Mesendoderm (in vitro differentiated cells): Measurements from ENCODE around the gene TLCD3B.
A peak's percentile ranks its signal among the peaks of the same experiment; 100 is the strongest.

ENCODE experiments used
- DNase-seq: peaks from one replicate; pipeline ENCODE4 v3.0.0; 2013
- H2AK5ac ChIP-seq: 2 replicates; pipeline ENCODE4 v1.6.1; 2013; ENCODE audit warnings: low read length, inconsistent platforms
- H2BK120ac ChIP-seq: 2 replicates; pipeline ENCODE4 v1.6.1; 2013; ENCODE audit warnings: low read depth, mild to moderate bottlenecking, low read length, moderate library complexity, mixed read lengths
- H2BK15ac ChIP-seq: replicated peaks from 2 replicates; pipeline ENCODE4 v1.6.1; 2013; ENCODE audit warnings: low read depth, mild to moderate bottlenecking, moderate library complexity
- H2BK5ac ChIP-seq: 2 replicates; pipeline ENCODE4 v1.6.1; 2013; ENCODE audit warnings: low read length, inconsistent platforms
- H3K18ac ChIP-seq: 2 replicates; pipeline ENCODE4 v1.6.1; 2013; ENCODE audit warnings: mild to moderate bottlenecking, low read length, mixed read lengths
- H3K23ac ChIP-seq: one replicate; pipeline ENCODE4 v1.6.1; 2013; ENCODE audit warnings: low read length
- H3K27ac ChIP-seq: 2 replicates; pipeline ENCODE4 v1.5.1; 2013; ENCODE audit warnings: low read depth, mild to moderate bottlenecking, inconsistent platforms, low read length, moderate library complexity
- H3K27me3 ChIP-seq: 2 replicates; pipeline ENCODE4 v1.6.1; 2013; ENCODE audit warnings: low read length, control low read depth, mild to moderate bottlenecking, inconsistent platforms; ENCODE audit not compliant: insufficient read depth, poor library complexity
- H3K36me3 ChIP-seq: 2 replicates; pipeline ENCODE4 v1.6.1; 2013; ENCODE audit warnings: low read length, inconsistent platforms; ENCODE audit not compliant: control insufficient read depth, insufficient read depth
- H3K4ac ChIP-seq: one replicate; pipeline ENCODE4 v1.6.1; 2013; ENCODE audit warnings: low read depth, mild to moderate bottlenecking, low read length, moderate library complexity
- H3K4me1 ChIP-seq: 2 replicates; pipeline ENCODE4 v1.6.1; 2013; ENCODE audit warnings: low read depth, low read length, inconsistent platforms; ENCODE audit not compliant: control insufficient read depth
- H3K4me2 ChIP-seq: 2 replicates; pipeline ENCODE4 v1.6.1; 2013; ENCODE audit warnings: low read length
- H3K4me3 ChIP-seq: 2 replicates; pipeline ENCODE4 v1.5.1; 2013; ENCODE audit warnings: mild to moderate bottlenecking, low read length
- H3K56ac ChIP-seq: one replicate; pipeline ENCODE4 v1.6.1; 2013; ENCODE audit warnings: low read length
- H3K79me1 ChIP-seq: 2 replicates; pipeline ENCODE4 v1.6.1; 2013; ENCODE audit warnings: low read length, inconsistent platforms
- H3K79me2 ChIP-seq: 2 replicates; pipeline ENCODE4 v1.6.1; 2013; ENCODE audit warnings: mild to moderate bottlenecking, low read length; ENCODE audit not compliant: control insufficient read depth, insufficient read depth
- H3K9ac ChIP-seq: 2 replicates; pipeline ENCODE4 v1.6.1; 2013; ENCODE audit warnings: low read length, inconsistent platforms
- H4K5ac ChIP-seq: one replicate; pipeline ENCODE4 v1.6.1; 2013; ENCODE audit warnings: low read length
- H4K8ac ChIP-seq: one replicate; pipeline ENCODE4 v1.6.1; 2013; ENCODE audit warnings: low read depth, mild to moderate bottlenecking, control low read depth, low read length, moderate library complexity
- WGBS: extraction: QIAGEN DNeasy Blood & Tissue Kit; methylation state at CpG from one replicate; pipeline ENCODE4 v1.1.7; 2013; ENCODE audit warnings: low lambda C conversion rate, missing lambda C conversion rate; ENCODE audit not compliant: insufficient coverage; ENCODE audit errors: extremely low coverage; 5-methylcytosine and 5-hydroxymethylcytosine counted together

The TLCD3B gene

GRCh38 chr16:30003670-30004423, 27.2 kb downstream of the TLCD3B start:
- no peaks in the 10 kb centered on the region for H3K4me1 ChIP-seq
- H3K27ac ChIP-seq = no peak overlapping the region
- no peak overlapping the region for H2BK5ac ChIP-seq
- no peak overlapping the region for H3K4me3 ChIP-seq
- DNase-seq = no peak
- H3K4me2 ChIP-seq = no peak overlapping the region
- peaks cover 1% of the 10 kb centered on the region for H3K79me1 ChIP-seq
- H3K4ac ChIP-seq = no peak overlapping the region
- H4K5ac ChIP-seq = no peak overlapping the region
- no peak overlapping the region for H3K23ac ChIP-seq
- no peak overlapping the region for H2BK15ac ChIP-seq
- H3K36me3 ChIP-seq = peaks cover 2% of the 10 kb centered on the region
- no peak overlapping the region for H3K9ac ChIP-seq
- H3K79me2 ChIP-seq = no peaks in the 10 kb centered on the region
- no peak overlapping the region for H3K56ac ChIP-seq
- no peak overlapping the region for H2BK120ac ChIP-seq
- no peak overlapping the region for H3K18ac ChIP-seq
- H4K8ac ChIP-seq = no peak overlapping the region
- H2AK5ac ChIP-seq = no peak overlapping the region
- no peaks in the 10 kb centered on the region for H3K27me3 ChIP-seq
- no CpG with 5 or more reads among the region's 17 CpGs for WGBS

GRCh38 chr16:30002614-30003346, 28.3 kb downstream of the TLCD3B start:
- H3K36me3 ChIP-seq = peaks cover 2% of the 10 kb centered on the region
- no peaks in the 10 kb centered on the region for H3K4me1 ChIP-seq
- H3K4ac ChIP-seq = no peak overlapping the region
- H2BK15ac ChIP-seq = no peak overlapping the region
- WGBS = no CpG with 5 or more reads among the region's 19 CpGs
- no peak overlapping the region for H3K56ac ChIP-seq
- no peak overlapping the region for H4K5ac ChIP-seq
- no peak overlapping the region for H2AK5ac ChIP-seq
- H3K9ac ChIP-seq = no peak overlapping the region
- DNase-seq = no peak
- H2BK5ac ChIP-seq = no peak overlapping the region
- H3K4me3 ChIP-seq = no peak overlapping the region
- no peak overlapping the region for H2BK120ac ChIP-seq
- H4K8ac ChIP-seq = no peak overlapping the region
- no peak overlapping the region for H3K18ac ChIP-seq
- H3K4me2 ChIP-seq = no peak overlapping the region
- H3K79me2 ChIP-seq = no peaks in the 10 kb centered on the region
- no peak overlapping the region for H3K27ac ChIP-seq
- no peaks in the 10 kb centered on the region for H3K27me3 ChIP-seq
- no peak overlapping the region for H3K23ac ChIP-seq
- H3K79me1 ChIP-seq = peaks cover 1% of the 10 kb centered on the region

GRCh38 chr16:30000735-30001631, 30.1 kb downstream of the TLCD3B start:
- peaks cover 5% of the 10 kb centered on the region for H3K79me1 ChIP-seq
- no peak overlapping the region for H2BK15ac ChIP-seq
- no peak overlapping the region for H3K4ac ChIP-seq
- H4K8ac ChIP-seq = no peak overlapping the region
- peaks cover 2% of the 10 kb centered on the region for H3K36me3 ChIP-seq
- no peaks in the 10 kb centered on the region for H3K27me3 ChIP-seq
- no peak overlapping the region for H3K9ac ChIP-seq
- H2BK5ac ChIP-seq = no peak overlapping the region
- no peak overlapping the region for H3K23ac ChIP-seq
- H2AK5ac ChIP-seq = no peak overlapping the region
- H3K4me1 ChIP-seq = no peaks in the 10 kb centered on the region
- no peak overlapping the region for H3K18ac ChIP-seq
- H3K27ac ChIP-seq = no peak overlapping the region
- no peak overlapping the region for H3K4me2 ChIP-seq
- peaks cover 3% of the 10 kb centered on the region for H3K79me2 ChIP-seq
- no CpG with 5 or more reads among the region's 33 CpGs for WGBS
- no peak overlapping the region for H4K5ac ChIP-seq
- DNase-seq = no peak
- H3K56ac ChIP-seq = peak overlapping the region; percentile 7
- no peak overlapping the region for H2BK120ac ChIP-seq
- H3K4me3 ChIP-seq = no peak overlapping the region

- Histone ChIP-seq H4K5ac (no peak overlapping the region), H2AK5ac (no peak overlapping the region), H3K4me3 (no peak overlapping the region), H2BK5ac (no peak overlapping the region), H3K56ac (no peak overlapping the region), H3K4me2 (no peak overlapping the region), H3K23ac (no peak overlapping the region), H2BK15ac (no peak overlapping the region), H2BK120ac (no peak overlapping the region), H4K8ac (no peak overlapping the region), H3K79me2 (peaks cover 3% of the 10 kb centered on the region), H3K79me1 (peaks cover 5% of the 10 kb centered on the region), H3K36me3 (peaks cover 2% of the 10 kb centered on the region), H3K18ac (no peak overlapping the region), H3K9ac (no peak overlapping the region), H3K27ac (no peak overlapping the region), H3K4ac (no peak overlapping the region), H3K4me1 (peaks cover 2% of the 10 kb centered on the region), H3K27me3 (no peaks in the 10 kb centered on the region)
- no CpG with 5 or more reads among the region's 6 CpGs for WGBS
- no peak for DNase-seq
Observed at GRCh38 chr16:29999605-30000004, 31.5 kb downstream of the TLCD3B start.

GRCh38 chr16:29996766-29997250, 34.3 kb downstream of the TLCD3B start:
- WGBS = no CpG with 5 or more reads among the region's 9 CpGs
- Histone ChIP-seq H3K79me2 (peaks cover 3% of the 10 kb centered on the region), H3K4me1 (peaks cover 2% of the 10 kb centered on the region), H3K23ac (no peak overlapping the region), H3K79me1 (peaks cover 5% of the 10 kb centered on the region), H3K27me3 (no peaks in the 10 kb centered on the region), H3K4me3 (peak overlapping the region; percentile 85), H4K5ac (no peak overlapping the region), H3K18ac (no peak overlapping the region), H3K36me3 (peaks cover 2% of the 10 kb centered on the region), H3K9ac (peak overlapping the region; percentile 89), H2BK5ac (no peak overlapping the region), H3K27ac (no peak overlapping the region), H4K8ac (no peak overlapping the region), H2AK5ac (peak overlapping the region; percentile 22), H2BK120ac (no peak overlapping the region), H3K4me2 (peak overlapping the region; percentile 55), H3K56ac (peak overlapping the region; percentile 93), H3K4ac (no peak overlapping the region), H2BK15ac (no peak overlapping the region)
- peak; percentile 44 for DNase-seq
